ENCODE results near the gene AKAP8L. TPM values are rescaled to one million over a fixed set of nuclear protein-coding genes. Genes with fewer than 3 reads are reported as not detected.

AKAP8L gene
- total and polyA plus RNA-seq, 11 donors: 43.3 to 72.2 (median 60.1) TPM

DNA sequence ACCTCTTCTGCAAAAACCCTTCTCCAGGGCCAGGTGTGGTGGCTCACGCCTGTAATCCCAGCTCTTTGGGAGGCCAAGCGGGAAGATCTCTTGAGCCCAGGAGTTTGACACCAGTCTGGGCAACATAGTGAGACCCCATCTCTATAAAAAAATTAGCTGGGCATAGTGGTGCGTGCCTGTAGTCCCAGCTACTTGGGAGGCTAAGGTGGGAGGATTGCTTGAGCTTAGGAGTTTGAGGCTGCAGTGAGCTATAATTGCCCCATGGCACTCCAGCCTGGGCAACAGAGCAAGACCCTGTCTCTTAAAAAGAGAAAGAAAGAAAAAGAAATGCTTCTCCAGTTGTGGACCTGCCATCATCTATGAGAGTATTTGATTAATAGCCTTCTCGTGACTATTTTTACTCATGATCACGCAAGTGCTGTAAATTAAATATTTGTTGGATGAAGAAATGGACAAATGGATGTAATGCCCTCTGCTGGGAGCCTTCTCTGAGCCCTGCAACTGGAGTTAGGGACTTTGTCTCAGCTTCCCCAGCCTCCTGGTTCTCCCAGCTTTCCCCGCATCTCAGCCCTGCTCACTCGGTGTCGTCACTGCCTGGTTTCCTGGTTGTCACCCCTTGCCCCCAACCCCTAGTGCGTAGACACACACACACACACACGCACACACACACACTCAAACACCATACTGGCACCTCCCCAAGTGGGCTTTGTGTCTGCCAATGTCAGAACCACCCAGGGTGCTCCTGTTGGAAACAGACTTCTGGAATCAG is 18.8 kb upstream of the AKAP8L start:
- peaks cover 0 to 17% (median 6%) of the 10 kb centered on the region in 12 donors for H3K4me1 ChIP-seq
- TF ChIP-seq, protein P1, sequence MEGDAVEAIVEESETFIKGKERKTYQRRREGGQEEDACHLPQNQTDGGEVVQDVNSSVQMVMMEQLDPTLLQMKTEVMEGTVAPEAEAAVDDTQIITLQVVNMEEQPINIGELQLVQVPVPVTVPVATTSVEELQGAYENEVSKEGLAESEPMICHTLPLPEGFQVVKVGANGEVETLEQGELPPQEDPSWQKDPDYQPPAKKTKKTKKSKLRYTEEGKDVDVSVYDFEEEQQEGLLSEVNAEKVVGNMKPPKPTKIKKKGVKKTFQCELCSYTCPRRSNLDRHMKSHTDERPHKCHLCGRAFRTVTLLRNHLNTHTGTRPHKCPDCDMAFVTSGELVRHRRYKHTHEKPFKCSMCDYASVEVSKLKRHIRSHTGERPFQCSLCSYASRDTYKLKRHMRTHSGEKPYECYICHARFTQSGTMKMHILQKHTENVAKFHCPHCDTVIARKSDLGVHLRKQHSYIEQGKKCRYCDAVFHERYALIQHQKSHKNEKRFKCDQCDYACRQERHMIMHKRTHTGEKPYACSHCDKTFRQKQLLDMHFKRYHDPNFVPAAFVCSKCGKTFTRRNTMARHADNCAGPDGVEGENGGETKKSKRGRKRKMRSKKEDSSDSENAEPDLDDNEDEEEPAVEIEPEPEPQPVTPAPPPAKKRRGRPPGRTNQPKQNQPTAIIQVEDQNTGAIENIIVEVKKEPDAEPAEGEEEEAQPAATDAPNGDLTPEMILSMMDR (IDR thresholded peaks at IDR 0.05): peak in 2 of 12 donors; percentile 16 to 19
- TF ChIP-seq POLR2A (IDR thresholded peaks at IDR 0.05): no peak
- intact Hi-C loops (cut with DNase I): no loop called here
- H3K9me3 ChIP-seq: no peaks in the 10 kb centered on the region
- WGBS, 4 donors: 83 to 88% (median 86%) methylated on average over 10 of the region's 10 CpGs
- ATAC-seq (no peak), DNase-seq (no peak)
- H3K27me3 ChIP-seq: no peaks in the 10 kb centered on the region
- no peak overlapping the region for H3K4me3 ChIP-seq
- peak overlapping the region in 1 of 12 donors; percentile 36 for H3K27ac ChIP-seq
- H3K36me3 ChIP-seq: peaks cover 0 to 22% (median 4%) of the 10 kb centered on the region in 9 donors

DNA sequence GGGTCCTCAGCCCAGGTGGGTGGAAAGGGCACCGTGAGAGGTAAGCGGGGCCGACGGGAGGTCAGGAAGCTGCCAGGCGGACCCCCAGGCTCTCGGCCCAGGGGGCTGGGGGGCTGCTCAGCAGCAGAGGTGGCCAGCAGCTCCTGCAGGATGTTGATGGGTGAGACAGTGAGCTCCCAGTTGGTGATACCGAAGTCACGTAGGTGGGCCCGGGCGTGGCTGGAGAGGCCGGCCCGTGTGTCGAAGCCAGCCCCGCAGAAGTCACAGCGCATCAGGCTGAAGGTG is 18.0 kb upstream of the AKAP8L start:
- no peaks in the 10 kb centered on the region for H3K9me3 ChIP-seq
- H3K4me1 ChIP-seq: peaks cover 0 to 13% (median 7%) of the 10 kb centered on the region in 12 donors
- H3K4me3 ChIP-seq: no peak overlapping the region
- 88 to 97% (median 90%) methylated on average over 6 to 15 of the region's 15 CpGs for WGBS, 4 donors
- TF ChIP-seq, protein P1 (IDR thresholded peaks at IDR 0.05): no peak
- no peak for TF ChIP-seq POLR2A (IDR thresholded peaks at IDR 0.05)
- H3K27me3 ChIP-seq: no peaks in the 10 kb centered on the region
- peaks cover 0 to 22% (median 4%) of the 10 kb centered on the region in 9 donors for H3K36me3 ChIP-seq
- no peak overlapping the region for H3K27ac ChIP-seq
- intact Hi-C loops (cut with DNase I): no loop called here
- no peak for ATAC-seq
- DNase-seq: no peak

DNA sequence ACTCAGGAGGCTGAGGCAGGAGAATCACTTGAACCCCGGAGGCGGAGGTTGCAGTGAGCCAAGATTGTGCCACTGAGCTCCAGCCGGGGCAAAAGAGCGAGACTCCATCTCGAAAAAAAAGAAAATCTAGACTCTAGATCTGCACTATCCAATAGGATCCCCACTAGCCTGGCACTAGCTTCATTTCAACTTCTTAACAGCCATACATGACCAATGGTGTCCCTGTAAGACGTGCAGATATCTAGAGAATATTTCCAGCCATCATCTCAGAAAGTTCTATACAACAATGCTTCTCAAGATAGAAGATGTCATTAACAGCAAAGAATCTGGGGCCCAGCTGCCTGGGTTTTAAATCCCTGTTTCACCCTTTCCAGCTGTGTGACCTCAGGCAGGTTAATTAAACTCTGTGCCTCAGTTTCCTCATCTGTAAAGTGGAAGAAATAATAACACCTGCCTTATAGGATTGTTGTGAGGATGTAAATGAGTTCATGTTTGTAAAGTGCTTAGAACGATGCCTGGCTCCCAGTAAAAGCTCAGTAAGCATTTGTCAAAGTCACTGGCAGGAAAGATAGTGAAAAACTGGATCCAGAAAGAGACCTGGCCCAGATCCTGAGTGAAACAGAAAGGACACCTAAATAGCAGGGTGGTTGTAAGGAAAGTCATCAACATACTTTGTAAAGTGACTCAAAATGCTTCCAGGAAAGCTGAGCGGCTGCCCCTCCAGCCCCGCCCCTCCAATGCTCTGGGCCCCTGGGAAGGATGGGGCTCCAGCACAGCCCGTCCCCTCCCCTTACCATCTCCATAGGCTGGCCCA is 17.4 kb upstream of the AKAP8L start:
- intact Hi-C loops (cut with DNase I): no loop called here
- WGBS, 4 donors: 83 to 91% (median 87%) methylated on average over 9 to 10 of the region's 10 CpGs
- DNase-seq (no peak), ATAC-seq (no peak)
- H3K9me3 ChIP-seq: no peaks in the 10 kb centered on the region
- no peak overlapping the region for H3K4me3 ChIP-seq
- no peak for TF ChIP-seq POLR2A (IDR thresholded peaks at IDR 0.05)
- TF ChIP-seq, protein P1 (IDR thresholded peaks at IDR 0.05): no peak
- H3K4me1 ChIP-seq: peaks cover 0 to 18% (median 11%) of the 10 kb centered on the region in 12 donors
- peaks cover 0 to 22% (median 4%) of the 10 kb centered on the region in 9 donors for H3K36me3 ChIP-seq
- no peaks in the 10 kb centered on the region for H3K27me3 ChIP-seq
- H3K27ac ChIP-seq: no peak overlapping the region

DNA sequence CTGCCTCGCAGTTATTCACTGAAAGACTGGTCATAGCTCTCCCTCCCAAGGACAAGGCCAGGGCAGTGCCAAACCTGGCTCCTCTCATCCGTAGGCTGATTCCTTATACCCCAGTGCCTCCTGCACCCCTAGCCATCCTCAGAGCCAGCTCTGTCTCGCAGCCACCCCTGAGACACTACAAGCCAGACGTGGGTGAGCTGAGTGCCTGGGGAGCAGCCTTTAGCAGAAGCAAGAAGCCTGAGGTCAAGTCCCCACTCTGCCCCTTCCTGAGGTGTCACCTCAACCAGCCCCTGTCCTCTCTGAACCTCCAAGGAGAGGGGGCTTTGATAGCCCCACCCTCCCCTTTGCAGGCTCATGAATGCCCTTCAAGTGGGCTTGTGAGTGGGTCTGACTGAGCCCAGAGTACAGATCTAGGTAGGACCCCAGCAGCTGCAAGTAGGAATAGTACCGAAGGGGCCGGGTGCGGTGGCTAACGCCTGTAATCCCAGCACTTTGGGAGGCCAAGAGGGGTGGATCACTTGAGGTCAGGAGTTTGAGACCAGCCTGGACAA is 14.8 kb upstream of the AKAP8L start:
- Histone ChIP-seq H3K27me3 (no peaks in the 10 kb centered on the region), H3K4me1 (peaks cover 3 to 42% (median 30%) of the 10 kb centered on the region in 12 donors), H3K27ac (peak overlapping the region in 11 of 12 donors; percentile 87 to 99 (median 95)), H3K4me3 (peak overlapping the region in 9 of 12 donors; percentile 75 to 97 (median 87)), H3K9me3 (no peaks in the 10 kb centered on the region), H3K36me3 (peaks cover 0 to 22% (median 4%) of the 10 kb centered on the region in 9 donors)
- WGBS, 4 donors: 69 to 76% (median 70%) methylated on average over 8 of the region's 8 CpGs
- peak in 3 of 4 donors; percentile 1 to 7 (median 3) for ATAC-seq
- intact Hi-C loops (cut with DNase I): loop anchor here in 1 of 10 donors (5.0 kb wide), 1 partner anchor 56 kb away; the partner anchor contains the start of gene AKAP8
- no peak for DNase-seq
- TF ChIP-seq, protein P1 (IDR thresholded peaks at IDR 0.05): no peak
- TF ChIP-seq POLR2A (IDR thresholded peaks at IDR 0.05): no peak

Data from heart left ventricle (tissue), 16 donors.